HG03520 (cell line): ENCODE measurements around the gene PPP4R1.

Experiments used
- ATAC-seq: cut with Tn5 transposase; IDR thresholded peaks from one replicate; pipeline ENCODE4 v1.9.1; 2021; ENCODE audit warnings: mild to moderate bottlenecking, moderate library complexity; ENCODE audit not compliant: unreplicated experiment

The PPP4R1 gene

DNA sequence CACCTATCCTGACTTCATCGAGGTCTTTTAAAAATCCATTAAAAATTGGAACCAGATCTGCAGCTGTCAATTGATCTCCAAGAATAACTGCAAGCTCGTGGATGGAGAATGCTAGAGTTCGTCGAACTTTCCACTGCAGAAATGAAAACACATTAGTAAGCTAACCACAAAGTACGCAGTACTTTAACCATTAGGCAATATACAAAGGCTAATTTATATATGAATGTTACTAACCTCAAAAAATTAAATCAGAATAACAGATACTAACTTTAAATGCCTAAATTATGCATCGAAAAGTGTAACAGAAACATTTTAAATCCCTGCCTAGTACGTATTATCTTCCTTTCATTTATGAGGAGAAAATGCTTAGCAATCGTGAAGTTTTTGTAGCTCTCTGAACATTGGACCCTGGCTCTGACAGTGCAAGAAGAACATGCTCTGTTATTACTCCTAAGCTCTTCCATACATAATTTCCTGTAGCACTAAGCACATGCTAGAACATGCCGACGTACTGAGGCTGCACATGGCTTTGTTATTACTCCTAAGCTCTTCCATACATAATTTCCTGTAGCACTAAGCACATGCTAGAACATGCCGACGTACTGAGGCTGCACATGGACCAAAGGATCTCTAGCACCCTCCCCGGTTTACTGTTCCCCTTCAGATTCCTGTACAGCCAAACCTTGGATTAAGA is 57.0 kb downstream of the PPP4R1 start:
- ATAC-seq = no peak

DNA sequence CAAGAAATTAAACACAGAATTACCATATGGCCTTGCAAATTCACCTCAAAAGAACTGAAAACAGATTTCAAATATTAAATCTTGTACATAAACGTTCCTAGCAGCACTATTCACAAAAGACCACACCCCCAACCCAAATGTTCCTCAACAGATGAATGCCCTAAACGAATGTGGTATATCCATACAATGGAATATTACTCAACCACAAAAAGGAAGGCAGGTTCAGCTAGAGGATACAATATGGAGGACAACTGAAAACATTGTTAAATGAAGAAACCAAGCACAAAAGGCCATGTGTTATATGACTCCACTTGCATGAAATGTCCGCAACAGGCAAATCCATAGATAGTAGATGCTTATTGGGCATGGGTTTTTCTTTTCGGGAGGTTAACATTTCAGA is 61.7 kb downstream of the PPP4R1 start:
- no peak for ATAC-seq

DNA sequence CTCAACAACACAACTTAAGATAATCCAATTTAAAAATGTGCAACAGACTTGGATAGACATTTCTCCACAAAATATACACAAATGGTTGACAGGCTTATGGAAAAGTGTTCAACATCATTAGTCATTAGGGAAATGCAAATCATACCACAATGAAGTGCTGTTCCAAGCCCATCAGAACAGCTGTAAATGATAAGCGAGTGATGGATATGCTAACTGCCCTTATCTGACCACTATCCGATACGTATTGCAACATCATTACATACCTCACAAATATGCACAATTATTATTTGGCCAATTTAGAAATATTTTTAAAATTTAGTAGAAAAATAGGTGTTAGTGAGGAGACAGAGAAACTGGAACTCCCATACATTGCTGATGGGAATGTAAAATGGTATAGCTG is 62.2 kb downstream of the PPP4R1 start:
- no peak for ATAC-seq

DNA sequence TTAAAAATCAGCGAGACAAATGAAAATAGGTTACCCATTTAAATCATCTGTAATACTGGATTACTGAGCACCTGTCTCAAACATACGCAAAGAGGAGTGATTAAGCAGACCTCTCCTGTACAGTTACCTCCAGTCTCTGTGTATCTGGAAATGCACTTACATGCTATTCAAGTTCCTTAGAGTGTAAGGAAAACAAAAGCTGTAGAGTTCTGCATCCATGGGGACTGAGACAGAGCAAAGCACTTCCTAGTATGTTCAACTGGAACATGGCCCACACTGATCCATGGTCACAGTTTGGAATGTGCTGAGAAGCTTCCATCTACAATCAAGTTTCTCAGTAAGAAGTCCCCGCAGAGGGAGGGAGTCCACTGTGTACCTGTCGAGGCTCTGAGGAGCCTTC is 63.9 kb downstream of the PPP4R1 start:
- no peak for ATAC-seq

DNA sequence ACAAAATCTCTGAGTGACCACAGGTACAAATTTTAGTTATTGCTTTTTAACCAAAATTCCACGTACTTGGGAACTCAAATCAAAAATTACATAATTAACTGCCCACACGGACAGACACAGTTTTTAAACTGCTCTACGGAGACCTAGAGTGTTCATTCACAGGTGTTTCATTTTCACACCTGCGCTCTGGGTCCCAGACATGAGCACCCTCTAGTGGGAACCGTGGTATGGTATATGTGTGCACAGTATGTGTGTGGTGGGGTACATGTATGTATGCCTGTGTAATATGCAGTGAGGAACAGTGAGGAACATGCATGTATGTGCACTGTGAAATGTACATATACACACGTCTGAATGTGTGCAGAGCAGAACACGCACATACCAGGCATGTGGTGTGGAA is 65.0 kb downstream of the PPP4R1 start:
- no peak for ATAC-seq

DNA sequence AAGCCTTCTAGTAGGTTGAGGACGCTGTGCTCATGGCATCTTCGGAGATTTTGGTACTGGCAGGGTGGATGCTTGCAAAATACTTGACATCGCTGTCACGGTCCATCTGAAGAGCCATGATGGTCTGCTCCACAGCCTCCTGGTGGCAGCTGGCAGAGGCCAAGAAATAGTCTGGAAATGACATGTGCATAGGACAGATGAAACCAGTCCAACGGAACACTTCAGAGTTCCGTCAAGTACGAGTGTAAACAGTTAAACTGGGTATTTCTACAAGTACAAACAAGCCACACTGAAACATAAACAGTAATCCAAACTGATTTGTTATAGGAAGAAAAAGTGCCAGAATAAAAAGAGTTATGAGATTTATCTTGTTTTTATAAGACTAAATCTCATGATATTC is 66.6 kb downstream of the PPP4R1 start:
- ATAC-seq = no peak

DNA sequence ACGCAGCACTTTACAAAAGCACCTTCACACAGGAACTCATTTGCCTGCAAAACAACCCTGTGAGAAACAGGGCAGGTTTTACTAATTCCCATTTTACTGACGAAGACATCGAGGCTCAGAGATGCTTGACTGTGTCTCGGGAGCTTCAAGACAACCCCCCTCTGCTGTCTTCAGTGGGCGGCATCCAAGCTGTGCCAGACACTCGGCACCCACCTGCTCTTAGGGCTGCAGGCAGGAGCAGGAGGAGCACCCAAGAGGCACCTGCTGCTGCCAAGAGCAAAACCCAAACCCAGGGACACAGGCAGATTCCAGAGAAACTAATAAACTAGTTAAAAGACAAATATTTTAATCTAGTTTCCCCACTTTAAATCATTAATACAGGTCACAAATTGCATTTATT is 67.9 kb downstream of the PPP4R1 start:
- ATAC-seq = no peak

DNA sequence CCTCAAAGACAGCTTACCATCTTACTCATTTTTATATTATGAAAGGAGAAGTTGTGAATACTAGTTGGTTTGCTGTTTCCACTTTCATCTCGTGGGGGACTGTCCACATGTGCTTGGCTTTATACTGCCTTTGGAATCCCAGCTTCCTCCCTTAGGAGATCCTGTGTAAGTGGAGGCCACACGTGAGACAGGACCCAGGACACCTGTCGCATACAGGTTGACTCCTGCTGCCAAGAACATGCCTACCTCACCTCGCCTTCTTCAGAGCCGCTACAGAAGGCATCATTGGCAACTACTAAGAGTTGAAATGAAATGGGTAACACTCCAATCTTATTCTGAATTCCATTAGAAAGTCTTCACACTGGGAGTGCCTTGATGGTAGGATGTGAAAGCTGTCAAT is 69.3 kb downstream of the PPP4R1 start:
- no peak for ATAC-seq

DNA sequence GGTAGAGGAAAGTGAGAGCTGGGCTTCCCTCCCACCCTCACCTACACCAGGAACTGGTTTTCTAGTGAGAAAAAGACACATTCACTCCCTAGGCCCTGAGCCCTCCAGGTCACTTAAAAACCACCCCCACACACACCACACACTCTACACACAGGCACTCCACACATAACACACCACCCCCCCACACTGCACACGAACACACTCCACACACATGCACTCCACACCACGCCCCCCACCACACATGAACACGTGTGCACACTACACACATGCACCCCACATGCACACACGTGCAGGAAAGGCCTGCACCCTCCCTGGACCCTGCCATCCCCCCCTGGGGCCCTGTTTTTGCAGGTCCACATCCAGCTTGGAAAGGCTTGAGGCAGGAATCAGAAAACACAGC is 71.4 kb downstream of the PPP4R1 start:
- no peak for ATAC-seq

DNA sequence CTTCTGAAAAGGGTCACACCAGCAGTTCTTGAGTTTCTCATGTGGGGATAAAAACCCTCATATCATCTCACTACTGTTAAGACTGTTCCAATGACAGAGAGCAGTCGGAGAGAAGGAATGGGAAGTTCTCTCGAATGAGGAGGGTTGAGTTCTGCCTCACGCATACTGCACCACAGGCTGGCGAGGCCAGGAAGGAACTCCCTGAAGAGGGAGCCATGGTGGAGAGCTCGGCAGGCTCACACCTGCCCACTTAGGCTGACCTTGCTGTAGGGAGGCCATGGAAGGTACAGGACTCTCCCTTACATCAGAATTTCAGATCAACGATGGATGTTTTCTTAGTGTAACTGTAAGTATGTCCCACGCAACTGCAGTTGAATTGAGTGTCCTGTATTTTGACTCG is 74.4 kb downstream of the PPP4R1 start:
- ATAC-seq = no peak

DNA sequence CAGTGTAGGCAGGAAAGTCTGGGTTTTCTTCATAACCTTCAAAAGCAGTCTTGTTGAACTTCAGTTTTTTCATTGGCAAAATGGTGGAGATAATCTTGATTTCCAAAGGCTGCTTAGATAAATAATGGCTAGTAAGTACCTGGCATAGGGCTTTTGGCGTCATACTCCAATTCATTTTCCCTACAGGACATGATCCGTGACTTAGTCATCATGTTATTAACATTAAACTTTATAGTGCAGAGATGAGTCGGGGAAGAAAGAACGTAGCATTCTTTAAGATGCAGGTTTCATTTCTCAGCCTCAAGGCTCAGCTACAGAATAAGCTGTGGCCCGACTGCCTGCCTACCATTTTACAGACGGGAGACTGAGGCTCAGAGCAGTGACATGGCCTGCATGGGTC is 75.1 kb downstream of the PPP4R1 start:
- ATAC-seq = no peak

DNA sequence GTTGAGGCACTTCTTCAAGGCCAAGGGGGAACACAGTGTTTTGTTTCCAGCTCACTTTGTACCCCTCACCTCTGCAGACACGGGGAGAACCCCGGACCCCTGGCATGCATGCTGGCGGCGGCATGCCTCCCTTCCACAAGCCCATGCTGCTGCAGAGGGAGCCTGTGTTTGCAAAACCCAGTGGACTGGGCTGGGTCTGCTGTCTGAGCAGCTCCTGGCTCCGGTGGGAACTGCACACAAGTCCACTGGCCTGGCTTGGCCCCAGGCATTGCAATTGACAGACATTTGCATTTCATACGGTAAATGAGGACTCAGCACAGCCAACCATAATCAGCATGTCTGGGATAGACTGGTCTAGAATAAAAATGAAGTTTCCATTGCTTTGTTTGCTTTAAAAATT is 76.7 kb downstream of the PPP4R1 start:
- no peak for ATAC-seq

DNA sequence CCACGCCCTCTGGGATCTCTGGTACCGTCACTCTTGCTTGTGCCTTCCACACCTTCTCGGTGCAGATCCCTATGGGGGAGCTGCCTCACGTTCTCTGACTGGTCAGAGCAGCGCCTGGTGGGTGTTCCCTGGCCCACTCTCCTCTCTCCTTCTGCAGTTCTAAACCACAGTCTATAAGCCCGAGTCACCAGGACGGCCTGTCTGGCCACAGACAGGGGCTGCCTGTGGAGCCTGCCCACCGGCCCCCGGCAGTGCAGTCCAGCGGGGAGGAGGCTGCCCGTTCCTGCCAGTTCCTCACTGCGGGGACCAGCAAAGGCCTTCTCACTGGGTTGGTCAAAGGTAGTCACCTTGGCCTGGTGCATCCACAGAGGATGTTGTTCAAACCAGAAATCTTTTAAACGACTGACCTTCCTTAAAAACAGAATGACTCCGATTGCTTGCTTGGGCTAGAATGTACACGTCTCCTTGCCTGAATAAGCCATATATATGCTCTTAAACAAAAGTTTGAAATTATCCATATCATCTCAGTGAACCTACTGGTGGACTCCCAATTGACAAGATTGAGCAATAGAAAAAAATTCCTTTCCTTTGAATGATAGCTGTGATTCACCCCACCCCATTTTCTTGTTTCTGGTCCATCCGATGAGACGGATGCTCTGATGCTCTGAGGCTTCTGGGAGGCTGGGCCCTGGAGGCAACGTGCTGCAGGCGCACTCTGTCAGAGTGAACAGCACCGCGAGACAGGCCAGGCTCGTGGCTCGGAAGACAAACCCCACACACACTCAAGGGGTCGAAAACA is 77.8 kb downstream of the PPP4R1 start:
- ATAC-seq = no peak

DNA sequence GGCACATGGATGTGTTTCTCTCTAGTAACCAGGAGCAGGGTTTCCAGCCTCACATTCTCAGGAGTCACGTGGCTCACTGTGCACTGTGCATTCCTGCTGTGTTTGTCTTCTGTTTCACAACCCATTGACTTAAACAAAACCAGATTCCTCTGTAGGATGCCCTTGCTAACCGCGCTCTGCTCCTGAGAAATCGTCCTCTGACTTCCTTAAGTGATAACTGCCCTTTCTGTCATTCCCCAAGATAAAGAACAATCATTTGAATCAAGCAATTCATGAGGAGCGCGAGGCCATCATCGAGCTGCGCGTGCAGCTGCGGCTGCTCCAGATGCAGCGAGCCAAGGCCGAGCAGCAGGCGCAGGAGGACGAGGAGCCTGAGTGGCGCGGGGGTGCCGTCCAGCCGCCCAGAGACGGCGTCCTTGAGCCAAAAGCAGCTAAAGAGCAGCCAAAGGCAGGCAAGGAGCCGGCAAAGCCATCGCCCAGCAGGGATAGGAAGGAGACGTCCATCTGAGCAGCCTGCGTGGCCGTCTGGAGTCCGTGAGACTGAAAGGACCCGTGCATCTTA is 78.8 kb downstream of the PPP4R1 start:
- no peak for ATAC-seq

DNA sequence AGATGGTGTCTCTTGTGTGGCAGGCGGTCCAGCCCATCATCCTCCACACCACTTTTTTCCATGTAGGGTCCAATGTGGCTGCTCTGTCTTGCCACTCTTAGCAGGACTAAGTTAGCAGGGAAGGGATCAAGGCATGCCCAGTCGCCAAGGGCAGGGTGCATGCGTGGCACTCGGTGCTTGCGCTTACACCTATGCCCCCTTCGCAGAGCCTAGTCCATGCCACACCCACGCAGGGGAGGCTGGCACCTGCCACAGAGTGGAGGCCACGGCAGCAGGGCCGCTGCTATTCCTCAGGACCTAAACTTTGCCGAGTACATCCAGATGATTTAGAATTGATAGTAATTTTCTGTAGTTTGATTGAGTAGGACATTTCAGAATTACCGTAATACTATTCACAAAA is 79.5 kb downstream of the PPP4R1 start:
- no peak for ATAC-seq

DNA sequence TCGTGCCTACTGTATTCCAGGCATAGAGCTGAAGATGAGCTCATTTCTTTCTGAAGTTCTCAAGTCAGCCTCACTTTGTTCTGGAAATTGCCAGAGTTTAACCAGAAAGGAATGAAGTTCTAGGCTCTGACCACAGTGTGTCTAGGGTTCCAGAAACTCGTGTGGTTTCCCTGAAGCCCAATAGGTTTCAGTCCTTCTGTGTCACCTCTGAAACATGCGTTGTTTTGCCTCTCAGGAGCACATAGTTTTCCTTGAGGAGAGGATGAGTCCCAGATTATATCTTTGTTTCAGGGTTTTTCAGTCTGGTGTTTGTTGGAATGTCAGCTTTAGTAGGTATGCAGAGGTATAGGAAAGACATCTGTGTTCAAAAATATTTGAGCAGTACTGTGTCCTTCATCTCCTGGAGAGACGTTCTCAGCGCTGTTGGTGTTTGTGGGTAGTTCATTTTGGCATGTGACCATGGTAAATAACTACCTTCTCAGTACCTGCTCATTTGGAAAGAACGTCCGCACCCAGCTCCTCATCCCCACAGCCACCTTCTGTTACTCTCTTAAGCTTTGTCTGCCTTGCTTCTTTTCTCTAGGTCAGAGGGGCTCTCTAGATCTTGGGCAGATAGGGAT is 82.5 kb downstream of the PPP4R1 start:
- ATAC-seq = no peak

DNA sequence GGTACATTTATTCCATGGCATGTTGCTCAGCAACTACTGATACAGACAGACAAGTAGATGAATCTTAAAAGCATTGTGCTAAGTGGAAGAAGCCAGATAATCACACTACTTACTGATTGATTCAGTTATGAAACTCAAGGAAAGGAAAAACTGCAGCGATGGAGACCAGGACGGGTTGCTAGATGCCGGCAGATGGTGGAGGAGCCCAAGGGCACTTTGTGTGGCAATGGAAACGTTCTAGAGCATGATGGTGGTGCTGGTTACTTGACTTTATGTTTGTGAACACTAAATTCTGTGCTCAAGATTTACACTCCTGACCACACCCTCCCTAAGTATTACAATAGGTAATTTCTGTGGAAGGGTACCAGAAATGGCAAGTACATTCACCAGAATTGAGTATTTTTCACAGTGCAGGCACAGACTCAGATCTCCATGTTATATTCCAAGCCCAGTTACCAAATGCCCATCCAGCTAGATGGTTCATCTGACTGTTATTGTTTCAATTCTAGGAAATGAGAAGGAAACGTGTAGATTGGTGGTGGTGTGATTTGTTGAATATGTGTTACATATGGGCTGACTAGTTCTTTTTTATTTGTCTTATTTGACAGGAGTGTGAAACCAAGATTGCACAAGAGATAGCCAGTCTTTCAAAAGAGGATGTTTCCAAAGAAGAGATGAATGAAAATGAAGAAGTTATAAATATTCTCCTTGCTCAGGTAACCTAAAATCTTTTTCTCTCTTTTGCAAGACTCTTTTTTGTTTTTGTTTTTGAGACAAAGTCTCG is 83.9 kb downstream of the PPP4R1 start:
- no peak for ATAC-seq

DNA sequence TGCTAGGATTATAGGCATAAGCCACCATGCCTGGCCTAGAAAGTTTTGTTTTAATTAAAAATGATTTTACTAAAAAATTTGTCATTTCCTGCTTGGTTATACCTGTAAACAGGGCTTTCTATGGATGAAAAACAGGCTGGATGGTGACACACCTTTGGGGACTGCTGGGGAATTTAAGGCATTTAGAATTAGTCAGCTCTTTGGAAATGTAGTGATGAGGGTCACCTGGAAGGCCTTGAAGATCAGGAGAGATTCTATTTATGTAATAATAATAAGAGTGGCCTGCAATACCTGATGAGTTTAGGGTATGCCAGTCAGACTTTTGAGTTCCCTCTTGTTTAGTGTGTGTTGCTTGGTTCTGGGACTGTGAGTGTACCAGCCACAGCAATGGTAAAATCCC is 87.9 kb downstream of the PPP4R1 start:
- no peak for ATAC-seq

DNA sequence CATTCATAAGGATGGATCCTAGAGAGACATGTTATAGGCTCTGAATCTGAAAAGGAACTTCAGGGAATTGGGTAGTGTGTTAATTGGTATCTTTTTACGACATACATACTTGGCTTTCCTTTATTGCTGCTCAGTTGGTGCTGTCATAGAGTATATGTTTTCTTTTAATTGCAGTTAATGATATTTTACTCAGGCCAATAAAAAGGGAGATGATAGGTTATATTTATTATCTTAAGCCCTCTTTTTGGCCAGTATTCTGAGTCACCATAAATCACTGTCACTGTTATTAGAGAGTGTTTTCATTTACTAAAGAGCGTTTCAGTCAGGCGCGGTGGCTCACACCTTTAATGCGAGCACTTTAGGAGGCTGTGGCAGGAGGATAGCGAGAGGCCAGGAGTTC is 91.4 kb downstream of the PPP4R1 start:
- no peak for ATAC-seq

DNA sequence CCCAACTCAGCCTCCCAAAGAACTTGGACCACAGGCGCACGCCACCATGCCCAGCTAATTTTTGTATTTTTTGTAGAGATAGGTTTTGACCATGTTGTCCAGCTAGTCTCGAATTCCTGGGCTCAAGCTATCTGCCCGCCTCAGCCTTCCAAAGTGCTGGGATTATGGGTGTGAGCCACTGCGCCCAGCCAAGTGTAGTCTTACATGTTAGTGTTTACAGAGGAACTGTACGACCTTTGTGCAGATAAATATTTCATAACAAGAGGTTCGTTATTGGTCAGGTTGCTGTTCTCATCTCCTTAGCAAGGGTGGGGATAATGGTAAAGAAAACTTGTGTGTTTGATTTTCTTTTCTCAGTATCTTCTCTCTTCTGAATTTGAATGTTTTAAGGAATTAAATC is 92.6 kb downstream of the PPP4R1 start:
- no peak for ATAC-seq

DNA sequence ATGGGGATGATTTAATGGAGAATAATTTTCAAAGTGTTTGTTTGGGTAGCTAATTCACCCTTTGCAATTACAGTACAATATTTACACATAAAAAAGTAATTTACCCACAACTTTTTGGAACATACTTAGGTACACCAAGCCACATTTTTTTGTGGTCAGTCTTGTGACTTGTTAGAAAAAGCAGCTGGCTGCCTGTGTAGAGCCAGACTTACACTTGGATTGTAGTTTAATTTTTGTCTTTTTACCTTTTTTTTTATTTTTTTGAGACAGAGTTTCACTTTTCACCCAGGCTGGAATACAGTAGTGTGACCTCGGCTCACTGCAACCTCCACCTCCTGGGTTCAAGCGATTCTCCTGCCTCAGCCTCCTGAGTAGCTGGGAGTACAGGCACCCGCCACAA is 93.7 kb downstream of the PPP4R1 start:
- ATAC-seq = no peak
